Measurements from ENCODE around the gene HPD. TPM values are rescaled to one million over a fixed set of nuclear protein-coding genes. Genes with fewer than 3 reads are reported as not detected.
A peak's percentile ranks its signal among the peaks of the same experiment; 100 is the strongest.

Gene HPD
- total RNA-seq, 1 donor from 2014 or later, result 0.16 TPM

GRCh38 chr12:121798787-121799155, 59.9 kb downstream of the HPD start:
- no peak for TF ChIP-seq CTCF (IDR thresholded peaks at IDR 0.05; ENCODE audit: unreplicated experiment)
- H3K27ac Mint-ChIP-seq, result peak overlapping the region; percentile 97
- peak overlapping the region; percentile 82 for H3K4me3 Mint-ChIP-seq
- no peak for DNase-seq (ENCODE audit: low spot score in 2 of 2, unreplicated experiment in 2 of 2)
- peaks cover 58% of the 10 kb centered on the region for H3K4me1 Mint-ChIP-seq
- no peaks in the 10 kb centered on the region for H3K9me3 Mint-ChIP-seq
- peaks cover 7% of the 10 kb centered on the region for H3K36me3 Mint-ChIP-seq
- H3K27me3 Mint-ChIP-seq (ENCODE audit: low read depth), result no peaks in the 10 kb centered on the region

- no peak for TF ChIP-seq CTCF (IDR thresholded peaks at IDR 0.05; ENCODE audit: unreplicated experiment)
- Mint-ChIP-seq H3K4me1 (peaks cover 57% of the 10 kb centered on the region), H3K9me3 (no peaks in the 10 kb centered on the region), H3K4me3 (peak overlapping the region; percentile 82), H3K36me3 (peaks cover 7% of the 10 kb centered on the region), H3K27ac (peak overlapping the region; percentile 97), H3K27me3 (ENCODE audit: low read depth) (no peaks in the 10 kb centered on the region)
- no peak for DNase-seq (ENCODE audit: low spot score in 2 of 2, unreplicated experiment in 2 of 2)
These were observed 60.5 kb downstream of the HPD start for GRCh38 chr12:121797937-121798786.

- no peak for TF ChIP-seq CTCF (IDR thresholded peaks at IDR 0.05; ENCODE audit: unreplicated experiment)
- Mint-ChIP-seq H3K27me3 (ENCODE audit: low read depth) (no peaks in the 10 kb centered on the region), H3K27ac (peak overlapping the region; percentile 97), H3K9me3 (no peaks in the 10 kb centered on the region), H3K36me3 (peaks cover 7% of the 10 kb centered on the region), H3K4me1 (peaks cover 58% of the 10 kb centered on the region), H3K4me3 (peak overlapping the region; percentile 82)
- no peak for DNase-seq (ENCODE audit: low spot score in 2 of 2, unreplicated experiment in 2 of 2)
These were observed 61.6 kb downstream of the HPD start for GRCh38 chr12:121796855-121797751.

GRCh38 chr12:121795034-121795968, 63.4 kb downstream of the HPD start:
- Mint-ChIP-seq H3K36me3 (peaks cover 7% of the 10 kb centered on the region), H3K9me3 (no peaks in the 10 kb centered on the region), H3K4me3 (peak overlapping the region; percentile 71), H3K27me3 (ENCODE audit: low read depth) (no peaks in the 10 kb centered on the region), H3K4me1 (peaks cover 50% of the 10 kb centered on the region), H3K27ac (peak overlapping the region; percentile 98)
- TF ChIP-seq CTCF (IDR thresholded peaks at IDR 0.05; ENCODE audit: unreplicated experiment), result peak; percentile 88
- peak in 1 of 2 experiments; percentile 89 for DNase-seq (ENCODE audit: low spot score in 2 of 2, unreplicated experiment in 2 of 2)

- peak overlapping the region; percentile 71 for H3K4me3 Mint-ChIP-seq
- DNase-seq (ENCODE audit: low spot score in 2 of 2, unreplicated experiment in 2 of 2), result no peak
- H3K4me1 Mint-ChIP-seq, result peaks cover 54% of the 10 kb centered on the region
- peaks cover 7% of the 10 kb centered on the region for H3K36me3 Mint-ChIP-seq
- H3K27ac Mint-ChIP-seq, result peak overlapping the region; percentile 98
- H3K27me3 Mint-ChIP-seq (ENCODE audit: low read depth), result no peaks in the 10 kb centered on the region
- H3K9me3 Mint-ChIP-seq, result no peaks in the 10 kb centered on the region
- TF ChIP-seq CTCF (IDR thresholded peaks at IDR 0.05; ENCODE audit: unreplicated experiment), result no peak
These were observed 64.1 kb downstream of the HPD start for GRCh38 chr12:121794534-121795033.
